Activated naive CD4-positive, alpha-beta T cell treated with anti-CD3 and anti-CD28 coated beads, Interleukin-2, amount 50 U/mL, for 16 hours (primary cell): Measurements from ENCODE around the gene CIZ1.
"Not testable (repeated sequence)": the region's sequence is repeated elsewhere in the genome, so short reads cannot be mapped to it uniquely, and the experiment has no call there.

Experiments used
- DNase-seq: peaks from one replicate; pipeline ENCODE4 v3.0.0-alpha.2; 2020

Gene CIZ1

GRCh38 chr9:128142596-128142995, 48.8 kb downstream of the CIZ1 start:
- no peak for DNase-seq

GRCh38 chr9:128142061-128142460, 49.3 kb downstream of the CIZ1 start:
- no peak for DNase-seq

- no peak for DNase-seq
Measured at GRCh38 chr9:128141604-128142003, 49.8 kb downstream of the CIZ1 start.

- DNase-seq: no peak
Measured at GRCh38 chr9:128139621-128140020, 51.8 kb downstream of the CIZ1 start.

- DNase-seq: no peak
Measured at GRCh38 chr9:128138001-128138400, 53.4 kb downstream of the CIZ1 start.

- no peak for DNase-seq
Measured at GRCh38 chr9:128136816-128137793, 54.3 kb downstream of the CIZ1 start.

GRCh38 chr9:128135561-128135960, 55.8 kb downstream of the CIZ1 start:
- not testable (repeated sequence) for DNase-seq

- DNase-seq: not testable (repeated sequence)
Measured at GRCh38 chr9:128132139-128132538, 59.2 kb downstream of the CIZ1 start.

- not testable (repeated sequence) for DNase-seq
Measured at GRCh38 chr9:128131346-128131745, 60.0 kb downstream of the CIZ1 start.

GRCh38 chr9:128130651-128131050, 60.7 kb downstream of the CIZ1 start:
- not testable (repeated sequence) for DNase-seq

- DNase-seq: peak; percentile 58
Measured at GRCh38 chr9:128129976-128130590, 61.3 kb downstream of the CIZ1 start.

GRCh38 chr9:128128836-128129590, 62.4 kb downstream of the CIZ1 start:
- no peak for DNase-seq

- peak; percentile 84 for DNase-seq
Measured at GRCh38 chr9:128127990-128128835, 63.2 kb downstream of the CIZ1 start.

- peak; percentile 87 for DNase-seq
Measured at GRCh38 chr9:128127568-128127989, 63.8 kb downstream of the CIZ1 start, which contains the start of gene PTGES2. TSS of gene PTGES2 (minus strand) at chr9:128127729. CDS start at chr9:128127717, 12 bp downstream.

- no peak for DNase-seq
Measured at GRCh38 chr9:128125580-128126354, 65.6 kb downstream of the CIZ1 start.

- no peak for DNase-seq
Measured at GRCh38 chr9:128124873-128125579, 66.3 kb downstream of the CIZ1 start.

GRCh38 chr9:128124451-128124850, 66.9 kb downstream of the CIZ1 start:
- DNase-seq: no peak

- no peak for DNase-seq
Measured at GRCh38 chr9:128123451-128124080, 67.8 kb downstream of the CIZ1 start.

- no peak for DNase-seq
Measured at GRCh38 chr9:128122809-128123175, 68.6 kb downstream of the CIZ1 start.
